Right atrium auricular region (tissue), 2 donors: ENCODE results near the gene DUSP8. TPM values are rescaled to one million over a fixed set of nuclear protein-coding genes. Genes with fewer than 3 reads are reported as not detected.
"Not testable (repeated sequence)": the region's sequence is repeated elsewhere in the genome, so short reads cannot be mapped to it uniquely, and the experiment has no call there.

Source experiments
- DNase-seq: peaks from one replicate; pipeline ENCODE4 v3.0.0-alpha.2; 2019; ENCODE audit warnings: low spot score
- H3K27ac ChIP-seq, 2 donors: fragments of 200-600 bp; sonication (generic); 1 replicate in 1 of 2; 2 replicates in 1 of 2; pipeline ENCODE4 v1.5.1; 2016 to 2019
- H3K27me3 ChIP-seq, 2 donors: fragments of 200-600 bp; sonication (generic); one replicate each; pipeline versions ENCODE4 v1.5.1 to v1.6.0; 2017 to 2019
- H3K36me3 ChIP-seq: fragments of 200-600 bp; sonication (generic); one replicate; pipeline ENCODE4 v1.5.1; 2016
- H3K4me1 ChIP-seq, 2 donors: fragments of 200-600 bp; sonication (generic); one replicate each; pipeline versions ENCODE4 v1.5.1 to v1.6.0; 2017 to 2019
- H3K4me3 ChIP-seq, 2 donors: fragments of 200-600 bp; sonication (generic); 1 replicate in 1 of 2; 2 replicates in 1 of 2; pipeline ENCODE4 v1.5.1; 2017 to 2019; ENCODE audit warnings: mild to moderate bottlenecking in 1 of 2, moderate library complexity in 1 of 2
- H3K9me3 ChIP-seq, 2 donors: fragments of 200-600 bp; sonication (generic); one replicate each; pipeline ENCODE4 v1.5.1; 2019
- CTCF ChIP-seq, 2 donors: fragments of 200-600 bp; sonication (generic); IDR thresholded peaks; one replicate each; pipeline ENCODE4 v1.5.1; 2019; ENCODE audit warnings: antibody characterized with exemption in 2 of 2
- total RNA-seq, 2 donors: library from RNA; depleted of rRNA; stranded (reverse); fragments of >200 nt; gene quantifications; one replicate each; pipeline ENCODE4 v1.1.0, GENCODE V29; 2016

The DUSP8 gene
- total RNA-seq, 2 donors from 2014 or later, result 4.4 to 24.5 TPM

- no peak for DNase-seq
- Histone ChIP-seq H3K27ac (no peak overlapping the region), H3K4me3 (no peak overlapping the region), H3K9me3 (no peaks in the 10 kb centered on the region), H3K27me3 (no peaks in the 10 kb centered on the region), H3K4me1 (peaks cover 0 to 7% of the 10 kb centered on the region in 2 donors), H3K36me3 (no peaks in the 10 kb centered on the region)
- TF ChIP-seq CTCF (IDR thresholded peaks at IDR 0.05), result no peak
Observed at GRCh38 chr11:1604711-1605110, 32.6 kb upstream of the DUSP8 start.

- Histone ChIP-seq H3K27me3 (no peaks in the 10 kb centered on the region), H3K36me3 (no peaks in the 10 kb centered on the region)
- no peak for TF ChIP-seq CTCF (IDR thresholded peaks at IDR 0.05)
Observed at GRCh38 chr11:1604181-1604580, 32.1 kb upstream of the DUSP8 start.

GRCh38 chr11:1603629-1604028, 31.6 kb upstream of the DUSP8 start:
- H3K27me3 ChIP-seq, result no peaks in the 10 kb centered on the region
- DNase-seq, result no peak
- no peak for TF ChIP-seq CTCF (IDR thresholded peaks at IDR 0.05)

More at GRCh38 chr11:1604181-1604580, 32.1 kb upstream of the DUSP8 start:
- Histone ChIP-seq H3K27ac (no peak overlapping the region), H3K9me3 (no peaks in the 10 kb centered on the region), H3K4me1 (peaks cover 0 to 7% of the 10 kb centered on the region in 2 donors), H3K4me3 (no peak overlapping the region)
- DNase-seq, result no peak

GRCh38 chr11:1601663-1602062, 29.6 kb upstream of the DUSP8 start:
- not testable (repeated sequence) for DNase-seq, H3K27me3 ChIP-seq, H3K9me3 ChIP-seq, H3K4me3 ChIP-seq, H3K4me1 ChIP-seq, H3K36me3 ChIP-seq, H3K27ac ChIP-seq

More at GRCh38 chr11:1603629-1604028, 31.6 kb upstream of the DUSP8 start:
- H3K27ac ChIP-seq, result no peak overlapping the region
- no peaks in the 10 kb centered on the region for H3K9me3 ChIP-seq
- peaks cover 0 to 7% of the 10 kb centered on the region in 2 donors for H3K4me1 ChIP-seq
- no peaks in the 10 kb centered on the region for H3K36me3 ChIP-seq
- no peak overlapping the region for H3K4me3 ChIP-seq

GRCh38 chr11:1600626-1601025, 28.6 kb upstream of the DUSP8 start:
- Histone ChIP-seq H3K27me3 (no peaks in the 10 kb centered on the region), H3K4me1 (no peaks in the 10 kb centered on the region), H3K27ac (no peak overlapping the region), H3K4me3 (no peak overlapping the region), H3K36me3 (no peaks in the 10 kb centered on the region), H3K9me3 (no peaks in the 10 kb centered on the region)
- no peak for DNase-seq
- no peak for TF ChIP-seq CTCF (IDR thresholded peaks at IDR 0.05)

GRCh38 chr11:1598816-1599215, 26.7 kb upstream of the DUSP8 start:
- no peaks in the 10 kb centered on the region for H3K27me3 ChIP-seq

GRCh38 chr11:1598406-1598805, 26.3 kb upstream of the DUSP8 start:
- not testable (repeated sequence) for H3K9me3 ChIP-seq, H3K4me1 ChIP-seq, H3K27me3 ChIP-seq, H3K27ac ChIP-seq, DNase-seq, H3K4me3 ChIP-seq, H3K36me3 ChIP-seq

More at GRCh38 chr11:1598816-1599215, 26.7 kb upstream of the DUSP8 start:
- no peaks in the 10 kb centered on the region for H3K4me1 ChIP-seq
- DNase-seq, result no peak
- TF ChIP-seq CTCF (IDR thresholded peaks at IDR 0.05), result no peak
- no peak overlapping the region for H3K4me3 ChIP-seq
- H3K27ac ChIP-seq, result no peak overlapping the region
- H3K36me3 ChIP-seq, result no peaks in the 10 kb centered on the region
- no peaks in the 10 kb centered on the region for H3K9me3 ChIP-seq
